Measurements from ENCODE around the gene OR10D3.

DNA sequence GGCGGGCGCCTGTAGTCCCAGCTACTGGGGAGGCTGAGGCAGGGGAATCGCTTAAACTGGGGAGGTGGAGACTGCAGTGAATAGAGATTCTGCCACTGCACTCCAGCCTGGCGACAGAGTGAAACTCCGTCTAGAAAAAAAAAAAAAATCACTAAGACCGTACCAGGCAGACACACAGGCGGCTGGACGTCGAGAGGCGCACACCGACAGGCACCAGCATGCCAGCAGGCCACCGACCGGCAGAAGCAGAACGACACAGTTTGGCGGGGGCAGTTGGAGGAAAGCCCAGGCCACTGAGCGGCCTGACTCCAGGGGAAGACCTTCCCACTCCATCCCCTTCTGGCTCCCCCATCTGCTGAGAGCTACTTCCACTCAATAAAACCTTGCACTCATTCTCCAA is 17.5 kb downstream of the OR10D3 start:
- TF ChIP-seq, protein P1, sequence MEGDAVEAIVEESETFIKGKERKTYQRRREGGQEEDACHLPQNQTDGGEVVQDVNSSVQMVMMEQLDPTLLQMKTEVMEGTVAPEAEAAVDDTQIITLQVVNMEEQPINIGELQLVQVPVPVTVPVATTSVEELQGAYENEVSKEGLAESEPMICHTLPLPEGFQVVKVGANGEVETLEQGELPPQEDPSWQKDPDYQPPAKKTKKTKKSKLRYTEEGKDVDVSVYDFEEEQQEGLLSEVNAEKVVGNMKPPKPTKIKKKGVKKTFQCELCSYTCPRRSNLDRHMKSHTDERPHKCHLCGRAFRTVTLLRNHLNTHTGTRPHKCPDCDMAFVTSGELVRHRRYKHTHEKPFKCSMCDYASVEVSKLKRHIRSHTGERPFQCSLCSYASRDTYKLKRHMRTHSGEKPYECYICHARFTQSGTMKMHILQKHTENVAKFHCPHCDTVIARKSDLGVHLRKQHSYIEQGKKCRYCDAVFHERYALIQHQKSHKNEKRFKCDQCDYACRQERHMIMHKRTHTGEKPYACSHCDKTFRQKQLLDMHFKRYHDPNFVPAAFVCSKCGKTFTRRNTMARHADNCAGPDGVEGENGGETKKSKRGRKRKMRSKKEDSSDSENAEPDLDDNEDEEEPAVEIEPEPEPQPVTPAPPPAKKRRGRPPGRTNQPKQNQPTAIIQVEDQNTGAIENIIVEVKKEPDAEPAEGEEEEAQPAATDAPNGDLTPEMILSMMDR (IDR thresholded peaks at IDR 0.05; ENCODE audit: low read depth, low read length), result no peak
- no peak for TF ChIP-seq POLR2A (IDR thresholded peaks at IDR 0.05; ENCODE audit: extremely low read depth, insufficient read length)
